HG03378 (cell line): ENCODE results near the gene TSSC4.

Source experiments
- ATAC-seq: cut with Tn5 transposase; IDR thresholded peaks from one replicate; pipeline ENCODE4 v1.9.1; 2021; ENCODE audit warnings: mild to moderate bottlenecking, moderate library complexity; ENCODE audit not compliant: unreplicated experiment

Gene TSSC4

DNA sequence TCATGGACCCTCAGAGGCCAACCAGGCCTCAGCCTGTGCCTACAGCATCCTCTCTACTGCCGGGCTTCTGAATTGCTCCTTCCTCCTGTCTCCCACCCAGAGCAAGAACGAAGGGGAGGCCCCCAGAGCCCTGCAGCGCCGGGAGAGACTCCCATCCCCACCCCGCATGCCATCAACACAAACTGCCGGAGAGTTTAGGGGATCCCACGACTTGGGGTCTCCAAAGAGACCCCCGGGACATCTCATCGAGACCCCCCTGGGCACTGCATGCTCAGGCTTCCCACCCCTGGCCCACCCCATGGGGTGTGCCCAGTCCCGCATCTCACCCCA, 31.7 kb upstream of the TSSC4 start:
- ATAC-seq, result no peak

DNA sequence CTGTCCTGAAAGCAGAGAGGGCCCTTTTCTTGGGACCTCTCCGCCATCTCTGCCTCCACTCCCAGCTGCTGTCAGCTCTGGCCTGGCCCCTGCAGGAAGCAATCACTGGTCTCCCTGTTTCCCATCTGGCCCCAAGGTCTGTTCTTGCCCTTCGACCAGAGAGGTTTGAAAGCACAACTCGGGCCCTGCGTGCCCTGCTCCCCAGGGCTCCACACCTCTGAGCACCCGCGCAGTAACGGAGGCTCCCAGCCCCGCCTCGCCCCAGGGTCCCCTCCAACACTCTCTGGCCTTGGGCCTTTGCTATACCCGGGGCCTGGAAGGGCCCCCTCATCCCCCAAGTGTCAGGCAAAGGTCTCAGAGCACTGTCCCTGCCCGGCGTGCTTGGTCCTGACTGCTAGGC, 31.2 kb upstream of the TSSC4 start:
- no peak for ATAC-seq

DNA sequence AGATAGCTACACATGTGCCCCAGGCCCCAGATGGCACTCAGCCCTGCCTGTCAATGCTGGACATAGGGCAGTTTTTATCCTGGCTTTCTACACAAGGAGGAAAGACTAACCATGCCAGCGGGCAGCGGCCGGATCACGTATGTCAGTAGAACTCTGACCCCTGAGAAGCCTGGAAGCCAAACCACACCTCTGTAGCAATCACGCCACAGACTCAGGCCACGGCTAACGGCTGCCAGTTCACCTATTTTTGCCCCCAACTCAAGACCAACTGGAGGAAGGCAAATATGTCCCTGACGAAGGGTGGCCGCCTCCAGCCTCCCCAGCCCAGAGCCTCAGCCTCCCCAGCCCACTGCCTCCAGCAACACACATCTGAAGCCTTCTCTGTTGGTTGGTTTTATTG, 30.7 kb upstream of the TSSC4 start:
- no peak for ATAC-seq

DNA sequence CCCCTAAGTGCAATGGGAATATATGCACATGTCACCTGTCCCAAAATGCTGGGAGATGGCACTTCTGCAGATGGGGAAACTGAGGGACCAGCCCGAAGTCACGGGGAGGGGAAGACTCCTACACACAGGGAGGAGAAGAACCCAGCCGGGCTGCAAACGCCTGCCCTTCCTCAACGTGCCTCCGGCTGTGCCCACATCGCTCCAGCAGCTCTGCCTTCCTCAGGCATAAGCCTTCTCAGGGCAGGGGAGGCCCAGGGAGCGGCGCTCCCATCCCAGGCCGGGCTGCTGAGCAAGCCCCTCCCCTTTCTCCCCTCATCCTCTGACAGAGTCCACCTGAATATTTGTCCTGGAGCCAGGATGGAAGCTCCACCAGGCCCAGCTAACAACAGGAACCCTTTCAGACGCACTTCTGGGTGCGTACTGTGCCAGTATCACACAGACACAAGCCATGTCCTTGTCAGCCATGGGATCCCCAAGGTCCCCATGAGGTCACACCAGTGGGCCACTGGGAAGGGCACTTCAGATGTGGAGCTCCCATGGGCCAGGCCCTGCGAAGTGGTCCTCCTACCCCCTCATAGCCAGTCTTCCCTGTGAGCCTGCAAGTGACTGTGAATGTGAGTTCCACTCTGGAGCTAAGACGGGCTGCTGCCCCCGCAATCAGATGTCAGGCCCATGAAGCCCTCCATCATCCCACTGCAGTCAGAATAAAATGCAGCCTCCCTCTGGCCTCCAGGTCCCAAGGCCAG, 25.9 kb upstream of the TSSC4 start:
- ATAC-seq, result no peak

DNA sequence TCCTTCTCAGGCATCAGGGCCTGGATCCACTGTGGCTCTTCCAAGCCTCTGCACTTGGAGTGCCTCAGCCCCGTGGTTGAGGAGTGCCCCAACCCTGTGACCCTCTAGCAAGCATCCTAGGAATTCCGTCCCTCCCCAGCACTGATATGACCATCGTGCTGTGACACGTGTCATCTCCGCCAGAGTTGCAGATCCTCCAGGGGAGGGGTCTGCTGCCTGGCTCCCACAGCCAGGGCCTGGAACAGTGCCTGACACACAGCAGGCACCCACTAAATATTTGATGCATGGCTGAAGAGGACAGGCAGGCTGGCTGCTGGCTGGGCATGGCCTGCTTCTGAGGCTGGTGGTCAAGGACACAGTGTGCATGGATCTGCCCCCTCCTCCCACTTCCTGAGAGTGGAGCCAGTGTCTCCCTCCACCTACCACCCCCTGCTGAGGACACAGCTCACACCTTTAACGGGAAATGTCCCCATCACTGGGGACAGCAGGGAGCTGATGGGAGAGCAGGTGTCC, 25.2 kb upstream of the TSSC4 start:
- no peak for ATAC-seq

DNA sequence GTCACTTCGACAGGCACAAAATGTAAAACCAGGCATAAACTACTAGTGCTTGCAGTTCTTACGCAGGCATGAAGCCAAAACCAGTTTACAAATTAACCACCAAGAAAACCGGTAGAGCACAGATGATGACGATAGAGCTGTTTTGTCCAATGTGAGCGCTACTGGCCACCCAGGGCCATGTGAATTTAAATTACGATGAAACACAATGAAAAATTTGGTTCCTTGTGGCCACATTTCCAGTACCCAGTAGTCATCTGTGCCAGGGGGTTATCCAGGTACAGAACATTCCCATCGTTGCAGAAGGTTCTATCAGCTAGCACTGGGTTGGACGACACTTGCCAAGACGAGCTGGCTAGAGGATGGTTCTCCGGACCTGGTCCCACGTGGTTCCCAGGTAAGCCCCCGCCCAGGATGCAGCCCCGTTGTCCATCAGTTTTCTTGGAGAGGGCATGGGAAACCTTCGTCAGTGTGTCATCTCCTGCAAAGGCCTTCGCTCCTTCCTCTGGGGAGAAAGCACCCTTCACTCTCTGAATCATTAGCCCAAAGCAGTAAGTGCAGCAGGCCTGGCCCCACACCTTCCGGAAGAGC, 24.5 kb upstream of the TSSC4 start:
- no peak for ATAC-seq

DNA sequence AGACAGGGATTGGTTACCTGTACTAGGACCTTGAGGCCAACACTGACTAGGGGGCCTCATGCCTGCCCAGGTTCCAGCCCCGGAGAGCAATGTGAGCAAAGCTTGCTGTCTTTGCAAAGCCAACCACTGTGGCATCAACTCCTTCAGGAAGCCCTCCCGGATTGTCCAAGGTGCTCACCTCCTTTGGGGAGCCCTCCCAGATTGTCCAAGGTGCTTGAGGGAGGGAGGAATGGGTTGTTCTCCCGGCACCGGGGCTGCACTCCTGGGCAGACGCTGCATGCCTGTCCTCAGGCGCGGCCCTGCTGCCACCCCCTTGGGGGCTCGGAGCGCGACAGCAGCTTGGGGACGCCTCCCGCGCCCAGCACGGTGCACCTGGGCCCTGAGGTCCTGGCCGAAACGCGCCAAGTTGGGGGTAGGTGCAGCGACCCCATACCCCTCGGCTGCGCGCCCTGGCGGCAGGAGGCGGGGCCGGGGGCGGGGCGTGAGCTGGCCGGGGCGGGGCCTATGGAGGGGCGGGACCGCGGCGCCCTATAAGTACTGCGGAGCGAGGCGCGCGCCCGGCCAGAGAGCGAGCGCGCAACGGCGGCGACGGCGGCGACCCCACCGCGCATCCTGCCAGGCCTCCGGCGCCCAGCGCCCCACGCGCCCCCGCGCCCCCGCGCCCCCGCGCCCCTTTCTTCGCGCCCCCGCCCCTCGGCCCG, 23.6 kb upstream of the TSSC4 start, which contains the start of gene CD81:
CD81 (plus strand) TSS at position 560 of the 701 bp plus-strand sequence. CDS start 240 bp downstream, outside the sequence.
- no peak for ATAC-seq

DNA sequence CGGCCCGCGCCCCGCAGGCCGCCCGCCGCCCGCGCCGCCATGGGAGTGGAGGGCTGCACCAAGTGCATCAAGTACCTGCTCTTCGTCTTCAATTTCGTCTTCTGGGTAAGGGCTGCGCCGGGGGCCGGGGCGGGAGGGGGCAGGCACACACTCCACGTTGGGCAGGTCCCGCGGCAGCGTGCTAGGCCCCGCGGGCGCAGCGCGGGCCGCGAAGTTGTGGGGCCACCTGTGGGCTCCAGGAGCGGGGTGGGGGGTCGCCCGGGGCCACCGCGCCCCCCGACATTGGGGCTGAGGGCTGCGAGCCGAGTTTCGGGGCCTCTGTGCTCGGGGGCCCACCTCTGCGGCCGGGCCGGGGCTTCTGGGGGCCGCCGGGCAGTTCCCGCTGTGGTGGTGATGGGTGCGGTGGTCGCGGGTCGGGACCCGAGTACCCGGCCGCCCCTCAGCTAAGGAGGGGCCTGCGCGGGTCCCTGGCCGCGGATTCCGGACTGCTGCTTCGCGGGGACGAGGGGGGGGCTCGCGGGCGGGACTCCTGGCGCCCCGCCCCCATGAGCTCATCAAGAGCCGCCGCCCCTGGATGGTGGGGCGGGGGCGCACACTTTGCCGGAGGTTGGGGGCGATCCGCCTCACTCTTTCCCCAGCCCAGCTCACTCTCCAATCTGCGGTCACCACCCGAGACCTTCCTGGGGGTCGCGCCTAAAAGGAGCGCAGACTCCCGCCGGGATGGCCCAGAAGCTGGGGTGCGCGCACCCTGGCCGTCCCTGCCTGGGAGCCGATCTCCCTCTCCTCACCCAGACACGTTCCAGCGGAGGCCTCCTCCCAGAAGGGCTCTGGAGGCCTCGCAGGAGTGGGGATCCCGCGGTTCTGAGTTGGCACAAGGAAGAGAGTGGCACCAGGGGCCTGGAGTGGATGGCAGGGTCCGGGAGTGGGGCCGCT, 22.8 kb upstream of the TSSC4 start:
- ATAC-seq, result no peak

DNA sequence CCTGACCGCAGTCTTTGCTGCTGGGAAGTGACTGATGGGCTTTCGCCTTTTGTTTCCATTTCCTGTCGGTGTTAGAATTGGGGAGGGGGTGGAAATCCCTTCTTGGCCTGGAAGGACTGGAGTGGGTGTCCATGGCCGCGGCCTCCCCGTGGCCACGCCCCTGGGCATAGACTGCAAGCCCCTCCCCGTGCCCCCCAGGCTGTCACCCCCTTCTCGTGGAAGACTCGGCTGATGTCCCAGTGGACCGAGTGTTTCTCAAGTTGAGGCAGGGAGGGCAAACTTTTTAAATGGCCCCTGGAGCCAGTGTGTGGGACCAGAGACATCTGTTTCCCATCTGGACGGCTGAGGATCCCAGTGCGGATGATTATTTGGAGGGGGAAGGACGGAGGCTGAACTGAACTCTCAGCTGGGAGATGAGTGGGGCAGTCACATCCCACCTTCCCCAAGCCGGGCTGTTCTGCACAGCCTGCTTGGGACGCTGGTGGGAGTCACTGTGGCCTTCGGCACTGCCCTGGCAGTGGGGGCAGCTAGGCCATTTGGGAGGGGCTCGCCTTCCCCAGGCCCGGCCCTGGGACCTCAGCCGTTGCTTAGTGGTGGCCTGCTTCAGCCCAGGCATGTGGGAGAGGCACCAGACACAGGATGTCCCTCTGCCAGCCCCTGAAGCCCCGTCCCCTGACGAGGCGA, 21.9 kb upstream of the TSSC4 start:
- no peak for ATAC-seq

DNA sequence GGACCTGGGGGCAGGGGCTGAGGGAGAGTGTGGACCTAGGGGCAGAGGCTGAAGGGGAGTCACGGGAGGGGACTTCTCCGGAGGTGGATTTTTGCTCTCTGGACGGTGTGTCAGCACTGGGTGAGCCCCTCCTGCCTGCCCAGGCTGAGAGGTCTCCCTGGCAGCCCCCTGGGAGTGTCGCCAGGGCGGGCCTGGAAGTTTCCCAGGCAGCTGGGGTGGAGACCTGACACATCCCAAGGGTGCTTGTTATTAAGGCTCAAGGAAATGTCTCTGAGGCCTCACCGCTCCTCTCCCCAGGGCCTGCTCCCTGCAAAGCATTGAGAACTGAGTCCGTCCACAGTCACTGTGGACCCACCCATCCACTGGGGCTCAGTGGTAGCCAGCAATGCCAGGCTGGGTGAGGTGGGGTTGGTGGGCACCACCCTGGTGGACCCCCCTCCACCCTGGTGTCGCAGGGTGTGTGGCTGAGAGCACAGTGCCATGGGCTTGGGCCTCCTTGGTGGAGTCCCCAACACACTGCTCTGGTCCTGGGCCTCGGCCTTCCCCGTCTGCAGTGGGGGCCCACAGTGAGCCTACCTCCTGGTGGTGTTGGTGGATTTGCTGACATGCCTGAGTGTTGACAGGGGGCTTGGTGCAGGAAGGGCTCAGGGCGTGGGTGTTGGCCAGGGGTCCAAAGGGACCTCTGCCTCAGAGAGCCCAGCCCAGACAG, 20.9 kb upstream of the TSSC4 start:
- ATAC-seq, result no peak

DNA sequence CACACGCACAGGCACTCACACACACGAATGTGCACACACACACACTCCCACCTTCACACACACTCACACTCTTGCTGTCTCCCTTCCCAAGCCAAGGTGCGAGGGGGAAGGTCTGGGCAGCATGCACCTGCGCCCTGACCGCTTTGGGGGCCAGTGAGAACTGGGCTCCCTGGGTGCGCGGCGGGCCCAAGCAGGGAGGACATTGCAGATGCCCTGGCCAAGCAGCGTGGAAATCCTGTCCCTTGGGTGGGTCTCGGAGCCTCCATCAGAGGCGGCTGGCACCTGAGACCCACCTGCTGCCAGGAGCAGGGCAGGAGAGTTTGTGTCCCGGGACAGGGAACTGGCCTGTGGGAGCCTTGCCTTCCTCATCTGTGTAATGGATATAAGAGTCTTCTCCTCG, 20.2 kb upstream of the TSSC4 start:
- no peak for ATAC-seq

DNA sequence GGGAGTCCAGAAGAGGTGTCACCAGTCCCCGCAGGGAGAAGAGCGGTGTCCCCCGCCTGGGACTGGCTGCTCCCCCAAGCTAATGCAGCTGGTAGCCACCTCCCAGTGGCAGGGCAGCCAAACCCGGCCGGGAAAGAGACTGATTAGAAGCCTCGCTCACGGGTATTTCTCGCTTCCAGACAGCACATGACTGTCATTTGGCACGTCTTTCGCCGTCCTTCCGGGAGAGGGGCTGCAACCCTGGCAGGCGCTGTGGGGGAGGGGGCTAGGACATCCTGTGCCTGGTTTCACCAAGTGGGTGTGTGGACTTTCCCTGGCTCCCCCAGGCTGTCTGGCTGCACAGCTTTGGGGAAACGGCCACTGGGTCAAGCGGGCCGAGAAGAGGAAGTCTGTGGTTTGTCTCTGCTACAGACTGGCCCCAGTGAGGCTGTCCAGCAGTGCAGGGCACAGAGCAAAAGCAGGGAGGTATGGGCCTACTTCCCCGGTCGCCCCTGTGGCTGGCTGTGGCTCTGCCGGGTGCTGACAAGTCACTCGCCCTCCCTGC, 19.7 kb upstream of the TSSC4 start:
- no peak for ATAC-seq

DNA sequence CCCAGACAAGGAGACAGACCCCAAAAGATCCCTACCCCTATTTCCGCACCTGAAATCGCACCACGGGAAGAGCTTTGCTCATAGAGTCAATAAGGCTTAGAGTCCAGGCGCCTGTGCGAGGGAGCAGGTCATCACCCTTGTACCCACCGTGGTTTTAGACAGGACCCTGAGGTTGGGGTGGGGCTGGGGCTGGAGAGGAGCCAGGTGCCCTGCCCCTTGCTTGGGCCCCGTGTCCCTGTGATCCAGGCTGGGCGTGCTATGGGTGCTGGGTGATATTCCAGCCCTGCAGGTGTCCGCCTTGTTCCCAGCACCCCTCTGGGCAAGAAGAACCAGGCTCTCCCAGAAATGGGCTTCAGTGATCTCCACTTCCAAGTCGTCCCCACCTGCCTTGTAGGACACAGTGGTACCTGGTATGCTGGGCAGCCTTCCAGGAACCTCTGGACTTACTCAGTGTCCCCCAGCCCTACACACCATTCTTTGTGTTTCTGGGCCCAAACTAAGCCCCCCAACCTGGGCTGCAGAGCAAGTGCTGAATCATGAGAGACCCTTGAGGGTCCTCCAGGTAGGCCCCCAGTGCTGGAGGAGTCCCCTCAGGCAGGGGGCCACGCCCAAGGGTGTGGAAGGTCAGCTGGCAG, 18.9 kb upstream of the TSSC4 start:
- ATAC-seq, result no peak

DNA sequence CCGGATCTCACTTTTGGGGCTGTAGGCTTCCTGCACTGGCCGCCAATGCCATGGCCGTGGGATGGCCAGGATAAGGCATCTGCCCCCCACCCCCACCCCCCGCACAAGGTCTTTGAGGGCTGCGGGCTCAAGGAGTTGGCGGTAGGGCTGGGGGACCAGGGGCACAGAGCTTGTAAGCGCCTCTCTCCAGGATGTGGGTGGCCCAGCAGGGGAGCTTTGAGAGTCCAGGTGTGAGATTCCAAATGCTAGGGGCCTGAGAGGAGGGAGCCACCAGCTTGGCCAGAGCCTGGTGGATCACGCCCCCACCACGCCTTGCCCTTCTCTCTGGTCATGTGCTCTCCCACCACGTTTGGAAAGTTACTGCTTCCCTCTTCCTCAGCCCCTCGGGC, 18.4 kb upstream of the TSSC4 start:
- no peak for ATAC-seq

DNA sequence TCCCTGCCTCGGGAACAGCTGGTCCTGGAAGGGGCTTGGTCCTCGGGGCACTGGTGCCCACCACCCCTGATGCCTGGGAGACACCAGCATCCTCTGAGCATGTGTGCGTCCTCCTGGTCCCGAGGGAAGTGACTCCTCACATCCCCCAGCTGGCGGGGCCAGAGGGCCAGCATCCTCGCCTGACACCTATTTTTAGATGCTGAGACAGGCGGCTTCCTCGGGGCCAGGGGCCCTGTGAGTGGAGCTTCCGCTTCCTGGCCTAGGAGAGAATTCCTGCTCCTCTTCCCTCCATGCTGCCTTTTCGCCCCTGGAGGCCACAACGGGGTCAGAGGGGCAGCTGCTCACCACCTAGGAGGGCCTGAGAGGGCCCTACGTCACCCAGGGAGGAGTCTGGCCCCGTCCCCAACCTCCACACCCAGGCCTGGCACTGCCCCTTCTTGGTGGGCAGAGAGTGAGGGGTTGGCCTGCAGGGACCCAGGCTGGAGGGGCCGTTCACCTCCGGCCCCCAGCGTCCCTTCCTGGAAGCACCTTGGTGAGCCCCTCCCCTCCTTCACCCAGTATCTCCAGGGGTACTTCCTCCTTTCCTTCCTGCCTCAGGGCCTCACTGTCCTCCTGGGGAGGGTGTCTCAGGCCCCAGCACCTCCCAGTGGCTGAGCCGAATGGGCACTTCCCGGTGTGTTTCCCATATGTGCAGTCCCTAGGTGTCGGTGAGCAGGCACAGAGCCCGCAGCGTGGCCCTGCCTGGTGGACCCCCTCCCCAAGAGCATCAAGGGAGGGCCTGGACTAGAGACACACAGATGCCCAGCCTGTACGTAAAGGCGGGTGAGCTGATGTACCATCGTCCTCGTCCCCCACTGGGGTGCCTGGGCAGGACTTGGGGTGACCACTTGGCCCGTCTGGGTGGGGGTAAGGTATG, 17.4 kb upstream of the TSSC4 start:
- ATAC-seq, result no peak

DNA sequence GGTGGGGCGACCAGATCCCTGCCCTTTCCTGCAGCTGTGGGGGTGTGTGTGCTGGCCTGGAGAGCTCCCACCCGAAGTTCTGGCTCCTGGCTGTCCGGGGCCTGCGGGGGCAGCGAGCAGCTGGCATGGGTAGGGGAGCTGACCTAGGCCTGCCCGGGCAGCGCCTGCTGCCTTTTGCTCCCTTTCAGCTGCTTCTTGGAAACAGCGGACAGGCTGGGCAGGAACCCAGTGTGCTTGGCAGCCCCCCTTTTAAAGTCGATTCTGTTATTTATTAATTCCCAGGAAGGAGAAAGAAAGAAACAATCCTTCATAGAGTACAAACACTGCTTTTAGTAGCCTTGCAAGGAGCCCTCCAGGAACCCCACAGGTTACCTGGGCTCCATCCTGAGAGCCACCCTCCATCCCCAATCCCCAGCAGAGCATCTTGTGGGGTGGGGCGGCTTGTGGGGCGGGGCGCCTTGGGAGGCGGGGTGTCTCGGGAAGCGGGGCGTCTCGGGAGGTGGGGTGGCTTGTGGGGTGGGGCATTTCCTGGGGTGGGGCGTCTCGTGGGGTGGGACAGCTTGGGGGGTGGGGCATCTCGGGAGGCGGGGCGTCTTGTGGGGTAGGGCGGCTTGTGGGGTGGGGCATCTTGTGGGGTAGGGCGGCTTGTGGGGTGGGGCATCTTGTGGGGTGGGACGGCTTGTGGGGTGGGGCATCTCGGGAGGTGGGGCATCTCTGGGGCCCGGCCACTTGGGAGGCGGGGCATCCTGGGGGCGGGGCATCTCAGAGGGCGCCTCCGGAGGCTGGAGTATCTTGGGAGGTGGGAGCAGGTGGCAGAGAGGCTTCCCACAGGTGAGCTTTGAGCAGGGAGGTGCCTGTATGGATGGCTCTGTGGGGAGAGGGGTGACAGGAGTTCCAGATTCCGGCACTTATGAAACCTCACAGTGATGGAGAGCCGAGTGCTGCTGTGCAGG, 16.4 kb upstream of the TSSC4 start:
- no peak for ATAC-seq
